NCI-H146 (cell line): ENCODE data around the gene EWSR1.

Experiments
- DNase-seq: peaks from one replicate; lab custom pipeline; 2025; lab: John Stamatoyannopoulos, UW

The EWSR1 gene

DNA sequence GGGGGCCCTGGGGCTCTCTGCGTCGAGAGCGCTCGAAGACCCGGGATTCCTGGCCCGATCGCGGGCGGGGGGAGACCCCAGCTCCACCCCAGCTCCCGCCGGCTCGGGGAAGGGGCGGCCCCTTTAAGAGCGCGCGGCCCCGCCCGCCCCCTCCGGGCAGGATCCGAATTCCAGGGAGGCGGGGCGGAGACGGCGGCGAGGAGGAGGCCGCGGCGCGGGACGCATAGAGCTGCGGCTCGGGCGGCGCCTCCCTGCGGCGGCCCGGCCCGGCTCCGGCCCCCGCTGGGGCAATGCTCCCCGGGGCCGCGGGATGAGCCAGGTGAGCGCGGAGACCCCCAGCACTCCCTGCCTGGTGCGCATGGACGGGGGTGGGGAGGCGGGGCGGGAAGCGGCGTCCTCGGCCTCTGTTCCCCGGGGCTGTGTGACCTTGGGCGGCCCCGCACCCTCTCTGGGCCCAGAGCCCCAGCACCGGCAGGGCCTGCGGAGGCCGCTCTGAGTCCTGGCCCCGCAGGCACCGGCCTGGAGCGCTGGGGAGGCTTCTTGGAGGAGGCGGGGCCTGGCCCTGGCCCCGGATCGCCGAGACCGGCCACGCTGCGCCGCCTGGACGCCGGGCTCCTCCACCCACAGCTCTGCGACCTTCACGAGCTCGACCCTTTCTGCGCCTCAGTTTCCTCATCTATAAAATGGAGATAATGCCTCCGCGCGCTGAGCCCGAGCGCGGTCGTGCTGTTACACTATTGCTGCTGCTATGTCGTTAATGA, 38.9 kb downstream of the EWSR1 start:
- DNase-seq: peak; percentile 69

GRCh38 chr22:29307596-29308147, 39.6 kb downstream of the EWSR1 start:
- no peak for DNase-seq

- no peak for DNase-seq
Measured at GRCh38 chr22:29308148-29308790, 40.2 kb downstream of the EWSR1 start.

GRCh38 chr22:29308791-29309262, 40.8 kb downstream of the EWSR1 start:
- DNase-seq: no peak

DNA sequence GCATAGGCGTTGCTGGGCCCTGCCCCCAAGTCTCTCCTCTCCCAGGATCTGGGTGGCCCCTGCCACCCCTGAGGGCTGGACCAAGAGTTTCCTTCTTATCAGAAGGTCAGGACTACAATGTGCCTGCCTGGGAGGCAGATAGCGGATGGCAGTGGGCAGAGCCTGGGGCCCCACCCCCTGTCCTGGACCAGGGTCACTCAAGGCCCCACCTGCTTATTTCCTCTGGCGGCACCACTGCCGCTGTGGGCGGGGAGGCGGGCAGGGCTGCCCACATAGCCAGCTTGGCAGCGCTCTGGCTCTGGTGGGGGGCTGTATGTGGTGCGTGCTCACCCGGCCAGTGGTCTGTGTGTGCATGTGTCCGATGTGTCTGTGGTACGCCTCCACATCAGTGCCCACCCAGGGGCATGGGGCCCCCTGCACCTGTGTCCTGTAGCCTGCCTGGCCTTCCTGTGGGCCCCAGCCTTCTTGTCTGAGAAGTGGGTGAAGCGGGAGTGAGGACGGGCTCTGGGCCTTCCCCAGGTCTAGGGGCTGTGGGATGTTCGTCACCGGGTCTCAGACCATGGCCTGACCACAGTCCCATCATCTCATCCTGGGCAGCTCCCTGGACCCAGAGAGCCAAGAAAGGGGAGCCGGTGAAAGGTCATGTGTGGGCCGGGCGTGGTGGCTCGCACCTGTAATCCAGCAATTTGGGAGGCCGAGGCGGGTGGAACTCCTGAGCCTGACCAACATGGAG, 41.4 kb downstream of the EWSR1 start:
- DNase-seq: no peak

GRCh38 chr22:29310065-29310862, 42.2 kb downstream of the EWSR1 start:
- DNase-seq: no peak

DNA sequence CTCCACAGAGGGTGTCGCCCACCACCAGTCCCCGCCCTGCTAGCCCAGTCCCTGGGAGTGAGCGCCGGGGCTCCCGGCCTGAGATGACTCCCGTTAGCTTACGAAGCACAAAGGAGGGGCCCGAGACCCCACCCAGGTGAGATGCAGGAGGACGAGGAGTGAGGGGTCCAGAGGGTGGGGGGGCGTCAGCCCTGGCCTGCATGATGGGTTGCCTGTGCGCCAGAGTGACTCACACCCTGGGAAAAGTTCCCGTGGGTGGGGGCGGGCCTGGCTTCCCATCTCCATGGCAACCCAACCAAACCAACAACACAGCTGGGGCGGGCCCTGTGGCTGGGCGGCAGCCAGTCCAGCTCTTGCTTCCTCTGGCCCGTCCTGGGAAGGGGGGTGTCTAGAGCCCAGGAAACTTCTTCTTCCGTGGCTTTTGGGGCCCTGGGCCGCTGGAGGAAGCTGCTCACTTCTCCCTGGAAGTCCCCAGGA, 42.8 kb downstream of the EWSR1 start:
- peak; percentile 66 for DNase-seq

- DNase-seq: no peak
Measured at GRCh38 chr22:29311464-29312217, 43.6 kb downstream of the EWSR1 start.

- DNase-seq: no peak
Measured at GRCh38 chr22:29312218-29313125, 44.4 kb downstream of the EWSR1 start.

DNA sequence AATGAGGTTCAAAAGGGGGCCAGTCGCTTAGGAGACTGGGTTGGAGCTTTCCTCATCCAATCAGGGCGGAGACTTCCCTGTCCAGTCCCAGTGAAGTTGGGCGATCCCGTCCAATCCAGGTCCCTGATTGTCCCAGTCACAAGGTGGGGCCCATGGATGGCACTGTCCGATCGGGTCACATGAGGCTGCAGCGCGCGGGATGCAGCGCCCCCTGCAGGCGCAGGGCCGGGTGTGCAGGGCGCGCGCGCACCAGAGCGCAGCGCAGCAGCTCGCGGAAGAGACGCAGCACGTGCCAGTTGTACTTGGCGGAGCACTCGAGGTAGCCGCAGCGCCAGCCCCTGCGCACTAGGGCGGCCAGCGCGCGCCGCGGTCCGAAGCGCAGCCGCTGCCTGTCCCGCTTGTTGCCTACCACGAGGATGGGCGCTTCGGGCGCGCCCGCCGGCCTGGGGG, 45.1 kb downstream of the EWSR1 start:
- DNase-seq: no peak

GRCh38 chr22:29313576-29314466, 45.8 kb downstream of the EWSR1 start:
- DNase-seq: peak; percentile 53

- DNase-seq: peak; percentile 19
Measured at GRCh38 chr22:29314537-29315285, 46.6 kb downstream of the EWSR1 start.

- DNase-seq: peak; percentile 18
Measured at GRCh38 chr22:29315286-29316140, 47.4 kb downstream of the EWSR1 start, which contains the start of gene RASL10A. Gene RASL10A, minus strand, starts transcription at chr22:29315697. Its CDS starts 451 bp downstream, at chr22:29315246.

GRCh38 chr22:29316141-29316828, 48.2 kb downstream of the EWSR1 start:
- no peak for DNase-seq

GRCh38 chr22:29317827-29318454, 49.9 kb downstream of the EWSR1 start:
- no peak for DNase-seq

DNA sequence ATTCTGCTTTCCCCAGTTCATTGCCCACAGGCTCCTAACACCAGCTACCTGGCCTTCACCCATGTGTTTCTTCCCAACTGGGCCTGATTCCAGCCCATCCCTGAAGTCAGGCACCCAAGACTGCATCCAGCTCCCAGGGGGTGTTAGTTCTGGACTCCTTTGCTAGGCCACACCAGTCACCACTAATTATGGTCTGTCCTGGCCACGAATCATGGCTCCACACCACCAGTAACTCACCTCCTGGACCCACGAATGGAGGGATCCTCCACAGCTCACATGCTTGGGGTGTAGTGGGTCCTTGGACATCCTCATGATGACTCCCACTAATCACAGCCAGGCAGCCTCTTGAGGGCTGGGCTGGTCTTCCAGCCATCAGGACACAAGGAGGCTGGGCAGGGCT, 51.0 kb downstream of the EWSR1 start:
- no peak for DNase-seq
